Bronchial smooth muscle cell (primary cell): ENCODE results near the gene VWA3B. TPM values are rescaled to one million over a fixed set of nuclear protein-coding genes. Genes with fewer than 3 reads are reported as not detected.

Experiments
- total RNA-seq: library from RNA; depleted of rRNA; stranded (reverse); fragments of >200 nt; gene quantifications from 2 replicates; pipeline ENCODE4 v1.2.1, GENCODE V29; 2014

VWA3B gene, protein sequence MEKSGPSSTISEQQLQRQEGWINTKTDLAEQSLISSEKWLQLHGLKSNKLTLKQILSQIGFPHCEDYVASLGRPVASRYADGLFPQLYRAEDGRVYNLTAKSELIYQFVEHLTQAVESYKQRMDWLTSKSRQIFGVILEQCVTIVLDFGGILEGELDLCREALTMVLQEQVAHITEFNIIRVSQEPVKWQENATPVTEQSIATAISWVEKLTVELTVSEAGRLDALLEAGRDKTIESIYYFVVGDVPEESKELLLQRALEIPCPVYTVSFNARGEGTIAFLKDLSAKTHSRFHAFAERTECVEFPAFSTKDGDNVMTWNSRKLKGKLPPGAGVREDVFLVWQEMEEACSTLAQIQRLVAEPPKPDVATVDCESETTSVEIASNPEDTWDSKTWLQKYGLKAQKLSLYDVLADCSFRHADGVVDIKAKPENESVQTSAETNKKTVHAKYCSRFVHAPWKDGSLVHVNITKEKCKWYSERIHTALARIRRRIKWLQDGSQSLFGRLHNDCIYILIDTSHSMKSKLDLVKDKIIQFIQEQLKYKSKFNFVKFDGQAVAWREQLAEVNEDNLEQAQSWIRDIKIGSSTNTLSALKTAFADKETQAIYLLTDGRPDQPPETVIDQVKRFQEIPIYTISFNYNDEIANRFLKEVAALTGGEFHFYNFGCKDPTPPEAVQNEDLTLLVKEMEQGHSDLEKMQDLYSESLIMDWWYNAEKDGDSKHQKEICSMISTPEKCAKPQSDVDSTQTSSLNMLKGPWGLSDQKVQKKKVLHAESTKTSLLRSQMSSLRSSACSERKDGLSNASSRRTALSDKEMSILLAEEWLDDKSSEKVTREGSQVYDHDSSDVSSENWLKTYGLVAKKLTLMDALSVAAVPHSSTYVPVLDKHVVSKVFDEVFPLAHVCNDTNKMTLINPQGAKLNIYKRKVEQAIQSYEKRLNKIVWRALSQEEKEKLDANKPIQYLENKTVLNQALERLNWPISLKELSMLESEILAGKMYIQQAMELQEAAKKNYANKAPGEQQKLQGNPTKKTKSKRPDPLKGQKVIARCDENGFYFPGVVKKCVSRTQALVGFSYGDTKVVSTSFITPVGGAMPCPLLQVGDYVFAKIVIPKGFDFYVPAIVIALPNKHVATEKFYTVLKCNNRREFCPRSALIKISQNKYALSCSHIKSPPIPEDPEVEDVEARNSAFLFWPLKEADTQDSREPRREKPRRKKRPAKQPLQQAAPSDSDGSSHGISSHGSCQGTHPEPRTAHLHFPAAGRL (N-terminal part only)
- total RNA-seq, result 0.16 and 0.17 TPM in 2 replicates

DNA sequence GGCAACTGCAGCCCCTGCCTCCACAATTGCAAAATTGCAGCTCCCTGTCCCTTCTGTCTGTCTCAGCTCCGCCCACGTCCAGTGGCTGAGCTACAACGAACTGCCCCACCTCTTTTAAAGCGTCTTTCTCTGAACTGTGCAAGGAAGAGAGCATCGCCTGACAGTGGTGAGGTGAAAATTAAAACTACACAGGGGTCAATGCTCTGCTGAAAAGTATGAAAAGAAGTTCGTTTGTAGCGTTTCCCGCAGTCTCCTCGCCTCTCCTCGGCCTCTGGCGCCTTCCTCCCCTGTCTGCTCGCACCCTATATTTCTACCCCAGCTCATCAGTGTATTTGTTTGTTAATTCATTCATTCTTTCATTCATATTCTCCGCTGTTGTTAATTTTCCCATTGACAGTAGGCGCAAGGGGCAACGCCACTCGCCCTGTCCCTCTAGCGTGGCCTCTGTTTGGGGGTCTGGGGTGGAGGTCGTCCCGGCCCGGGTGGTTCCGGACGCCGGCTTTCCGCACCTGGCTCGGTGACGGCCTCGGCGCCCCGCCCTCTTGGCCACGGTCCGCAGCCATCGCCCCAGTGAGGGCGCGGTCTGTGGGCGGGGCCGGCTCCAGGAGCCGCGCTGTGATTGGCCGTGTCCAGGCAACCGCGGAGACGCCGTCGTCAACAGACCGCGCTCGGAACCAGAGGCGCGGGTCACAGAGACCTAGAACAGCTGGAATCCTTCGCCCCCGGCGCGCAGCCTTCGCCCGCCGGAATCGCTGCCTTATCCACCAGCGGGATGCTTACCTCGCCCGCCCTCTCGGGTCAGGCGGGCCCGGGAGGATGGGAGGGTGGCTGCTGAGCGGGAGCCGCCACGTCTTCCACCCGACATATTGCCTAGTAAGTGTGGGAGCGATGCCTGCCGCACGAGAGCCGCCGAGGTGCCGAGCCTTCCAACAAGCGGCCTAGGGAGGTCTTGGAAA, at the start of gene VWA3B:
Gene VWA3B, plus strand, starts transcription at position 677 of the 956 bp plus-strand sequence. CDS start 5,926 bp downstream, outside the sequence.

GRCh38 chr2:98346311-98347236, 259.6 kb downstream of the VWA3B start, which contains the start of gene CNGA3:
CNGA3 (plus strand) TSS chr2:98346456; CDS start chr2:98369976, 23,520 bp downstream.

Other genes starting within 250 kb of the VWA3B start
- 20.9 and 21.8 TPM in 2 replicates for gene TMEM131, start 91.2 kb upstream of the VWA3B start, total RNA-seq